HG03378 (cell line): ENCODE results near the gene MATN1.

Experiments
- ATAC-seq: cut with Tn5 transposase; IDR thresholded peaks from one replicate; pipeline ENCODE4 v1.9.1; 2021; ENCODE audit warnings: mild to moderate bottlenecking, moderate library complexity; ENCODE audit not compliant: unreplicated experiment

Gene MATN1

GRCh38 chr1:30732277-30732996 is 9.1 kb upstream of the MATN1 start:
- no peak for ATAC-seq

GRCh38 chr1:30731806-30732276 is 8.5 kb upstream of the MATN1 start:
- no peak for ATAC-seq

- no peak for ATAC-seq
These were observed 7.9 kb upstream of the MATN1 start for GRCh38 chr1:30731109-30731805.

GRCh38 chr1:30730346-30731108 is 7.1 kb upstream of the MATN1 start:
- no peak for ATAC-seq

GRCh38 chr1:30729901-30730300 is 6.5 kb upstream of the MATN1 start:
- ATAC-seq: no peak

GRCh38 chr1:30728832-30729638 is 5.7 kb upstream of the MATN1 start:
- ATAC-seq: no peak

GRCh38 chr1:30728340-30728739 is 5.0 kb upstream of the MATN1 start:
- ATAC-seq: no peak

- no peak for ATAC-seq
These were observed 4.4 kb upstream of the MATN1 start for GRCh38 chr1:30727824-30728223.

GRCh38 chr1:30726773-30727684 is 3.6 kb upstream of the MATN1 start:
- no peak for ATAC-seq

GRCh38 chr1:30726236-30726635 is 2.9 kb upstream of the MATN1 start:
- no peak for ATAC-seq

GRCh38 chr1:30725450-30726095 is 2.2 kb upstream of the MATN1 start:
- no peak for ATAC-seq

- ATAC-seq: no peak
These were observed 1.5 kb upstream of the MATN1 start for GRCh38 chr1:30724655-30725421.

GRCh38 chr1:30724175-30724574 is 790 bp upstream of the MATN1 start:
- no peak for ATAC-seq

- no peak for ATAC-seq
These were observed 1.4 kb downstream of the MATN1 start for GRCh38 chr1:30721812-30722537.

- no peak for ATAC-seq
These were observed 2.0 kb downstream of the MATN1 start for GRCh38 chr1:30721341-30721793.

GRCh38 chr1:30720271-30721223 is 2.8 kb downstream of the MATN1 start:
- ATAC-seq: no peak
